SH-SY5Y (cell line): Measurements from ENCODE around the gene THADA.

Source experiments
- GATA2 ChIP-seq: IDR thresholded peaks from 2 replicates; pipeline ENCODE4 v1.6.1; 2011; ENCODE audit warnings: mild to moderate bottlenecking, low read depth, low read length
- GATA3 ChIP-seq: IDR thresholded peaks from 2 replicates; pipeline ENCODE4 v1.6.1; 2011; ENCODE audit warnings: low read depth, mild to moderate bottlenecking, low read length, moderate library complexity

GRCh38 chr2:43486603-43487002 lies 109.2 kb downstream of the THADA start:
- TF ChIP-seq GATA2 (no peak), GATA3 (no peak)
